GM18519 (cell line): ENCODE data around the gene TCAF1.

Experiments
- ATAC-seq: cut with Tn5 transposase; IDR thresholded peaks from one replicate; pipeline ENCODE4 v1.9.1; 2021; ENCODE audit warnings: mild to moderate bottlenecking, moderate library complexity; ENCODE audit not compliant: unreplicated experiment, low FRiP score

The TCAF1 gene

GRCh38 chr7:143901668-143902331 is at the start of gene TCAF1:
Gene TCAF1, minus strand, starts transcription at chr7:143902176. Its CDS starts 25,568 bp downstream, at chr7:143876608.
- peak; percentile 75 for ATAC-seq

GRCh38 chr7:143948733-143949132 is 46.8 kb upstream of the TCAF1 start:
- no peak for ATAC-seq

GRCh38 chr7:143947111-143947510 is 45.1 kb upstream of the TCAF1 start:
- ATAC-seq, result no peak

- ATAC-seq, result no peak
Observed at GRCh38 chr7:143945423-143945822, 43.4 kb upstream of the TCAF1 start.

GRCh38 chr7:143938379-143939243 is 36.6 kb upstream of the TCAF1 start:
- ATAC-seq, result no peak

- ATAC-seq, result no peak
Observed at GRCh38 chr7:143936087-143937009, 34.4 kb upstream of the TCAF1 start.

- ATAC-seq, result no peak
Observed at GRCh38 chr7:143934526-143935325, 32.8 kb upstream of the TCAF1 start, which contains the start of gene OR2F2. Gene OR2F2, plus strand, starts transcription at chr7:143935233. Its CDS starts 0 bp downstream, at chr7:143935233.

GRCh38 chr7:143931739-143932138 is 29.8 kb upstream of the TCAF1 start:
- no peak for ATAC-seq

GRCh38 chr7:143929224-143929920 is 27.4 kb upstream of the TCAF1 start:
- ATAC-seq, result peak; percentile 70

GRCh38 chr7:143924851-143925250 is 22.9 kb upstream of the TCAF1 start:
- ATAC-seq, result no peak

- no peak for ATAC-seq
Observed at GRCh38 chr7:143914938-143915652, 13.1 kb upstream of the TCAF1 start.

GRCh38 chr7:143913945-143914615 is 12.1 kb upstream of the TCAF1 start:
- no peak for ATAC-seq

- ATAC-seq, result no peak
Observed at GRCh38 chr7:143910473-143911248, 8.7 kb upstream of the TCAF1 start.

- no peak for ATAC-seq
Observed at GRCh38 chr7:143909863-143910262, 7.9 kb upstream of the TCAF1 start.

GRCh38 chr7:143908120-143908519 is 6.1 kb upstream of the TCAF1 start:
- no peak for ATAC-seq

GRCh38 chr7:143906895-143907294 is 4.9 kb upstream of the TCAF1 start:
- ATAC-seq, result no peak

- ATAC-seq, result no peak
Observed at GRCh38 chr7:143906151-143906550, 4.2 kb upstream of the TCAF1 start.
